ENCODE results near the gene RPA1. TPM values are rescaled to one million over a fixed set of nuclear protein-coding genes. Genes with fewer than 3 reads are reported as not detected.

Gene RPA1
- total and polyA plus RNA-seq, 9 of the 15 experiments (the other 6 are each of a cell fraction or from before 2014, with no cell fraction given): 25.2 to 125 (median 47.4) TPM

DNA sequence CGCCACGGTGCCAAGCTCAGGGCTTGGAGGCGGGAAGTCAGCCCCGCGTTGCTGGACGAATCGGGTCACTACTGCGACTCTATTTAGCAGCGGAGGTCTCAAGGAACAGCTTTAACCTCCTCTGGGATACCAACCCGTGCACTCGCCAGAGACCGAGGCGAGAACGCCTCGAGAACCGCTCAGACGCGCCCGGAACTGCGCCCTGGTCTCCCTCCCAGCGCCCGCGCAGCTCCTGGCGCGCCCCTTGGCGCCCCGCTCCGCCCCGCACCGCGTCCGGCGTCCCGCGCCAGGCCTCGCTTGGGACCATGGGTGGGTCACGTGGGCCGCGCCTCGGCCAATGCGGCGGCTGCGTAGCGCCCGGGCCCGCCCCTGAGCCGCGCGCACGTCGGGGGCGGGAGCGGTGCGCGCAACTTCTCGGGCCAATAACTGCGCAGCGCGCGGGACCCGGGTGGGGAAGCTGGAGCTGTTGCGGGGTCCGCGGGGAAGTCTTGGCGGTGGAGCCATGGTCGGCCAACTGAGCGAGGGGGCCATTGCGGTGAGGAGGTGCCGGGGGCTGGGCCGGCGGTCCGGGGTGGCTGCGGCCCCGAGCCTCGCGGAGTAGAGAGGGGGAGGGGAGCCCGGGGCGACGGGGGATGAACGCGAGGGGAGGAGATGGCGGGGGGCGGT, at the start of gene RPA1, which contains the start of gene SMYD4 (continued):
- TF ChIP-seq, protein P1, sequence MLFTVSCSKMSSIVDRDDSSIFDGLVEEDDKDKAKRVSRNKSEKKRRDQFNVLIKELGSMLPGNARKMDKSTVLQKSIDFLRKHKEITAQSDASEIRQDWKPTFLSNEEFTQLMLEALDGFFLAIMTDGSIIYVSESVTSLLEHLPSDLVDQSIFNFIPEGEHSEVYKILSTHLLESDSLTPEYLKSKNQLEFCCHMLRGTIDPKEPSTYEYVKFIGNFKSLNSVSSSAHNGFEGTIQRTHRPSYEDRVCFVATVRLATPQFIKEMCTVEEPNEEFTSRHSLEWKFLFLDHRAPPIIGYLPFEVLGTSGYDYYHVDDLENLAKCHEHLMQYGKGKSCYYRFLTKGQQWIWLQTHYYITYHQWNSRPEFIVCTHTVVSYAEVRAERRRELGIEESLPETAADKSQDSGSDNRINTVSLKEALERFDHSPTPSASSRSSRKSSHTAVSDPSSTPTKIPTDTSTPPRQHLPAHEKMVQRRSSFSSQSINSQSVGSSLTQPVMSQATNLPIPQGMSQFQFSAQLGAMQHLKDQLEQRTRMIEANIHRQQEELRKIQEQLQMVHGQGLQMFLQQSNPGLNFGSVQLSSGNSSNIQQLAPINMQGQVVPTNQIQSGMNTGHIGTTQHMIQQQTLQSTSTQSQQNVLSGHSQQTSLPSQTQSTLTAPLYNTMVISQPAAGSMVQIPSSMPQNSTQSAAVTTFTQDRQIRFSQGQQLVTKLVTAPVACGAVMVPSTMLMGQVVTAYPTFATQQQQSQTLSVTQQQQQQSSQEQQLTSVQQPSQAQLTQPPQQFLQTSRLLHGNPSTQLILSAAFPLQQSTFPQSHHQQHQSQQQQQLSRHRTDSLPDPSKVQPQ (CRISPR knock-in tag; IDR thresholded peaks at IDR 0.05; ENCODE audit: borderline replicate concordance): no peak
- TF ChIP-seq CBX3 (IDR thresholded peaks at IDR 0.05; ENCODE audit: borderline replicate concordance in 1 of 2, low read length in 2 of 2) (no peak), ZNF79 (CRISPR knock-in tag; IDR thresholded peaks at IDR 0.05; ENCODE audit: low read depth) (no peak), L3MBTL2 (IDR thresholded peaks at IDR 0.05) (peak; percentile 70), ZNF830 (CRISPR knock-in tag; IDR thresholded peaks at IDR 0.05) (no peak), TAF1 (IDR thresholded peaks at IDR 0.05; ENCODE audit: control insufficient read depth, extremely low read depth, insufficient read depth, low read length, severe bottlenecking) (peak; percentile 47), MEIS2 (IDR thresholded peaks at IDR 0.05; ENCODE audit: partially characterized antibody) (peak; percentile 60), FOXP1 (CRISPR knock-in tag; IDR thresholded peaks at IDR 0.05) (0 out of 2 replicates have a peak, but pooled peaks have one; percentile 46), CBFA2T3 (IDR thresholded peaks at IDR 0.05) (no peak), EWSR1 (IDR thresholded peaks at IDR 0.05; ENCODE audit: borderline replicate concordance, low read depth, partially characterized antibody) (no peak), SIX5 (IDR thresholded peaks at IDR 0.05; ENCODE audit: borderline replicate concordance in 1 of 2, insufficient read depth in 1 of 2, low read depth in 1 of 2, low read length in 2 of 2) (no peak), PYGO2 (tag; IDR thresholded peaks at IDR 0.05) (no peak), NEUROD1 (IDR thresholded peaks at IDR 0.05; ENCODE audit: borderline replicate concordance, low read depth, low read length, partially characterized antibody) (peak; percentile 29), HCFC1 (IDR thresholded peaks at IDR 0.05; ENCODE audit: low read depth, low read length) (peak; percentile 48; the same call in 1 of the 2 replicates), ARID1B (IDR thresholded peaks at IDR 0.05) (no peak), RBM15 (IDR thresholded peaks at IDR 0.05; ENCODE audit: insufficient read depth, low read length) (no peak), CXXC5 (CRISPR knock-in tag; IDR thresholded peaks at IDR 0.05) (peak; percentile 84)
- TF ChIP-seq, protein P2, sequence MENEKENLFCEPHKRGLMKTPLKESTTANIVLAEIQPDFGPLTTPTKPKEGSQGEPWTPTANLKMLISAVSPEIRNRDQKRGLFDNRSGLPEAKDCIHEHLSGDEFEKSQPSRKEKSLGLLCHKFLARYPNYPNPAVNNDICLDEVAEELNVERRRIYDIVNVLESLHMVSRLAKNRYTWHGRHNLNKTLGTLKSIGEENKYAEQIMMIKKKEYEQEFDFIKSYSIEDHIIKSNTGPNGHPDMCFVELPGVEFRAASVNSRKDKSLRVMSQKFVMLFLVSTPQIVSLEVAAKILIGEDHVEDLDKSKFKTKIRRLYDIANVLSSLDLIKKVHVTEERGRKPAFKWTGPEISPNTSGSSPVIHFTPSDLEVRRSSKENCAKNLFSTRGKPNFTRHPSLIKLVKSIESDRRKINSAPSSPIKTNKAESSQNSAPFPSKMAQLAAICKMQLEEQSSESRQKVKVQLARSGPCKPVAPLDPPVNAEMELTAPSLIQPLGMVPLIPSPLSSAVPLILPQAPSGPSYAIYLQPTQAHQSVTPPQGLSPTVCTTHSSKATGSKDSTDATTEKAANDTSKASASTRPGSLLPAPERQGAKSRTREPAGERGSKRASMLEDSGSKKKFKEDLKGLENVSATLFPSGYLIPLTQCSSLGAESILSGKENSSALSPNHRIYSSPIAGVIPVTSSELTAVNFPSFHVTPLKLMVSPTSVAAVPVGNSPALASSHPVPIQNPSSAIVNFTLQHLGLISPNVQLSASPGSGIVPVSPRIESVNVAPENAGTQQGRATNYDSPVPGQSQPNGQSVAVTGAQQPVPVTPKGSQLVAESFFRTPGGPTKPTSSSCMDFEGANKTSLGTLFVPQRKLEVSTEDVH (IDR thresholded peaks at IDR 0.05; ENCODE audit: low read depth, partially characterized antibody): no peak
- TF ChIP-seq, protein P3, sequence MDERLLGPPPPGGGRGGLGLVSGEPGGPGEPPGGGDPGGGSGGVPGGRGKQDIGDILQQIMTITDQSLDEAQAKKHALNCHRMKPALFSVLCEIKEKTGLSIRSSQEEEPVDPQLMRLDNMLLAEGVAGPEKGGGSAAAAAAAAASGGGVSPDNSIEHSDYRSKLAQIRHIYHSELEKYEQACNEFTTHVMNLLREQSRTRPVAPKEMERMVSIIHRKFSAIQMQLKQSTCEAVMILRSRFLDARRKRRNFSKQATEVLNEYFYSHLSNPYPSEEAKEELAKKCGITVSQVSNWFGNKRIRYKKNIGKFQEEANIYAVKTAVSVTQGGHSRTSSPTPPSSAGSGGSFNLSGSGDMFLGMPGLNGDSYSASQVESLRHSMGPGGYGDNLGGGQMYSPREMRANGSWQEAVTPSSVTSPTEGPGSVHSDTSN (CRISPR knock-in tag; IDR thresholded peaks at IDR 0.05; ENCODE audit: low read depth): no peak
- TF ChIP-seq, protein P3 (tag; conservative IDR thresholded peaks at IDR 0.05; ENCODE audit: low read depth): no peak
